Hepatocyte (in vitro differentiated cells): ENCODE data around the gene NIT2.

ENCODE experiments used
- CTCF ChIP-seq: fragments of 200-600 bp; sonication (generic); IDR thresholded peaks from 2 replicates; pipeline ENCODE4 v1.5.1; 2016; ENCODE audit warnings: antibody characterized with exemption, mild to moderate bottlenecking; ENCODE audit not compliant: poor library complexity
- EZH2 ChIP-seq: fragments of 200-600 bp; sonication (generic); IDR thresholded peaks from 2 replicates; pipeline ENCODE4 v1.6.1; 2016; ENCODE audit warnings: antibody characterized with exemption, mild to moderate bottlenecking, borderline replicate concordance
- EZH2phosphoT487 ChIP-seq: fragments of 200-600 bp; sonication (generic); IDR thresholded peaks from one replicate; pipeline ENCODE4 v1.6.1; 2018; ENCODE audit warnings: antibody characterized with exemption, mild to moderate bottlenecking, low read depth, moderate library complexity; ENCODE audit not compliant: unreplicated experiment, severe bottlenecking

DNA sequence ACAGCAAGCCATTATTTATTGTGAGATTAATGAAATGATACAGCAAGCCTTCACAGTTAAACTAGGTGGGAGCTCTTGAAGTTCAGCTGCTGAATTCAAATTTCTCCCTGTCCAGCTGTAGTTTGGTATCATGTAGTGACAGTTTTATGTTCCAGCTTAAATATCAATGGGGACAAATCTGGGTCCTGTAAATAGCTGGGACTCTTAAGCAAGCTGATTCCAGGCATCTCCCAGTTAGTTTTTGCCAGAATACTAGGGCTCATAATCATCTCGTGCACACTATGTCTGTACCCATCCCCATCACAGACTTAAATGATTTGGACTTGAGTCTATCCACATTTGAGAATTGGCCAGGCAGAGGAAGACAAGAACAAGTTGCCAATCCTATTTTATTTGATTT, 27.9 kb upstream of the NIT2 start:
- no peak for TF ChIP-seq CTCF
- no peak for TF ChIP-seq EZH2phosphoT487
- no peak for TF ChIP-seq EZH2
